GM21423 (cell line): ENCODE data around the gene CLASP1.

Experiments used
- ATAC-seq: cut with Tn5 transposase; IDR thresholded peaks from one replicate; pipeline ENCODE4 v1.9.1; 2021; ENCODE audit warnings: mild to moderate bottlenecking, moderate library complexity; ENCODE audit not compliant: unreplicated experiment

The CLASP1 gene

DNA sequence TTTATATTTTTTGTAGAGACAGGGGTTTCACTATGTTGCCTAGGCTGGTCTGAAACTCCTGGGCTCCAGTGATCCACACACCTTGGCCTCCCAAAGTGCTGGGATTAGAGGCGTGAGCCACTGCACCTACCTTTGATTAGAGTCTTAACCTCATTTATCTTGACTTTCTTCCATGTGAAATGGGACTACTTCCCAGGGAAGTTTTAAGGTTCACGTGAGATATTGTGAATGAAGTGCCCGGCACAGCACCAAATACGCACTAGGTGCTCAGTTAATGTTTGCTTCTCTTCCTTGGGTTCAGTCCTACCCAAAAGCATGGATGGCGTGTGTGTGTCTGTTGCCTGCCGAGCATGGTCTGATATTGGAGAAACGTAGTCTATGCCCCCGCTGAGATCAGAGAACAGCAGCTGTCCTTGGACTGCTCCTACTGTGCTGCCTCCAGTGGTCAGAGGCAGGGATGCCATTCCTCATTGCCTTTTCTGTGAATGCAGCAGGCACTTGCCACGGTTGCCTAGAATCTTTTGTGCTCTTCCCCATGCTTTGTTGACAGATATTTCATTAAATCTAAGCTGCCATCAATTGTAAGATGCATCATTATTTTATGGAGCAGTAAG is 351.9 kb downstream of the CLASP1 start:
- no peak for ATAC-seq

GRCh38 chr2:121295911-121296650 is 353.2 kb downstream of the CLASP1 start:
- ATAC-seq, result no peak

DNA sequence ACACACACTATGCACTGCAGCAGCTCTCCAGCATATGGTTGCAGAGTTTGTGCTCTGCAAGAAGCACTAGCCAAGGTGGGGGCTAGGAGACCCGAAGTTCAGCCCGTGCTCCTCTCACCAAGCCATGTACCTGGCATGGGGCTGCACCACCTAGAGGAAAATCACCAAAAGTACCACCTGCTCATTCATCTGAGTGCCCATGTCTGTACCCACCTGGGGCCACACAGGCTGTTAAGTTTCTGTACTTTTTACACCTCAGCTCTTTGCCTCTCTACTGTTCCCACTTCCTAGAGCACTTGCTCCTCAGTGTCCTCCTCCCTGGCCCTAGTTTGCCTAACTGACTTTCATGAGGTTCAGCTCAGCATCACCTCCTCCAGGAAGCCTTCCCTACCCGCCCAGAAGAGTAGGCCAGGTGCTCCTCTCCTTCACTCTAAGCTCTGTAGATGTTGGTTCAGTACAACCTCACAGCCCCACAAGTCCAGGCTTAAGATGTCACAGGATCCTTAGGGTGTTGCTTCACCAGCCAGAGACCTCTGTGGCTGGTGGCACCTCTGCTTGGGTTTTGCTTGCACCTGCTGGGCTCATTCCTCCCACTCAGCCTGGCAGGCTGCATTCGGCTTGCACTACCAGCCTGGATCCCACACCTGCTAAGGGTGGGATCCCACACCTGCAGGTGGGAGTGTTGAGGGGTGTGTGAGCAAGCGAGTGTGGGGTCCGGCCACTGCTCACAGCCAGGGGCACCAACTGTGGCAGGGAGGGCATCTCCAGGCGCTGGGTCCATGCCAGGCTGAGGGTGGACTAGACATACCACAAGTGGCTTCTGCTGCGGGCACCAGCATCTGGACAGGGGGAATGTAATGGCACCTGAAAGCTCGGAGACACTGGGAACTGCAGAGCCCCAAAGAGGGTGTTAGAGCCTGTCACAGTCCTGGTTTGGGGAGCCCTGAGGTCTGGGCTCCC is 354.1 kb downstream of the CLASP1 start:
- ATAC-seq, result no peak

- no peak for ATAC-seq
Measured at GRCh38 chr2:121293450-121294325, 355.6 kb downstream of the CLASP1 start.

DNA sequence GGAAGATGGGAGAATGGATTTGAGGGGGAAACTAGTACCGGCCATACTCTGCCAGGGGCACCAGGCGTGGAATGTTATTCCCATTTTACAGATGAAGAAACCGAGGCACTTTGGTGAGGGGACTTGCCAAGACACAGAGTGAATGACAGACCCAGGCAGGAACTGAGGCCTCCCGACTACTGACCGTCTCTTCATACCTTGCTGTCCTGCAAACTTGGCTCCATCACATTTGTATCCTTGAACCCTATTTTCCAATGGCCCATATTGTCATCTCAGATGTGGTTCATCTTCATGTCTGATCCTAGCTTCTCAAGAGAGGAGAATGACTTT is 358.0 kb downstream of the CLASP1 start:
- no peak for ATAC-seq

DNA sequence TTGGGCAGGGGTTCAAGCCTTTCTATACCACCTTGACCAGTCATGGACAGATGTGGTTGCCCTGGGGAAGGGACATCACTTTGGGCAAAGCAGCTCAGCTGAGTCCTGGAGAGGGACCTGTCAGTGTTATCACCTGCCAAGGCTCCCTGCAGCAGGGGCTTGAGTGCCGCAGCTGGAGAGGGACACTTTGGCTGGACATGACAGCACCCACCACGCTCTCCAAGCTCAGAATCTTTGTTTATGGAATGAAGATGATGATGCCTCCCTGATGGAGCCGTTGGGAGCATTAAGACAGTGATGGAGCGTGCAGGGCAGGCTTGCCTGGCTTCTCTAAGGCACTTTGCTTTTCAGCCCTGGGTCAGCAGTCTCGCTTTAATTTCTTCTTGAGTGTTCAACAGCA is 360.0 kb downstream of the CLASP1 start:
- ATAC-seq, result no peak

GRCh38 chr2:121288454-121289231 is 360.6 kb downstream of the CLASP1 start:
- ATAC-seq, result no peak

GRCh38 chr2:121287956-121288355 is 361.3 kb downstream of the CLASP1 start:
- ATAC-seq, result no peak
